HUES6 (cell line): ENCODE data around the gene ARHGAP20.
"Not testable (repeated sequence)": the region's sequence is repeated elsewhere in the genome, so short reads cannot be mapped to it uniquely, and the experiment has no call there.

ENCODE experiments used
- H3K27ac ChIP-seq: 2 replicates; pipeline ENCODE4 v1.7.0; 2013; ENCODE audit warnings: low read depth, mild to moderate bottlenecking, low read length, inconsistent platforms
- H3K27me3 ChIP-seq: 2 replicates; pipeline ENCODE4 v1.6.1; 2013; ENCODE audit warnings: low read length; ENCODE audit not compliant: control insufficient read depth, insufficient read depth
- H3K36me3 ChIP-seq: 2 replicates; pipeline ENCODE4 v1.6.1; 2013; ENCODE audit warnings: low read length; ENCODE audit not compliant: control insufficient read depth, insufficient read depth
- H3K4me1 ChIP-seq: 2 replicates; pipeline ENCODE4 v1.6.1; 2013; ENCODE audit warnings: low read length; ENCODE audit not compliant: control insufficient read depth, insufficient read depth
- H3K4me3 ChIP-seq: 2 replicates; pipeline ENCODE4 v1.5.1; 2013; ENCODE audit warnings: low read depth, low read length
- H3K9ac ChIP-seq: one replicate; pipeline ENCODE4 v1.6.1; 2013; ENCODE audit warnings: mild to moderate bottlenecking, low read length
- H3K9me3 ChIP-seq: 2 replicates; pipeline ENCODE4 v1.6.1; 2013; ENCODE audit warnings: low read depth, low read length; ENCODE audit not compliant: control insufficient read depth, insufficient read depth

The ARHGAP20 gene

DNA sequence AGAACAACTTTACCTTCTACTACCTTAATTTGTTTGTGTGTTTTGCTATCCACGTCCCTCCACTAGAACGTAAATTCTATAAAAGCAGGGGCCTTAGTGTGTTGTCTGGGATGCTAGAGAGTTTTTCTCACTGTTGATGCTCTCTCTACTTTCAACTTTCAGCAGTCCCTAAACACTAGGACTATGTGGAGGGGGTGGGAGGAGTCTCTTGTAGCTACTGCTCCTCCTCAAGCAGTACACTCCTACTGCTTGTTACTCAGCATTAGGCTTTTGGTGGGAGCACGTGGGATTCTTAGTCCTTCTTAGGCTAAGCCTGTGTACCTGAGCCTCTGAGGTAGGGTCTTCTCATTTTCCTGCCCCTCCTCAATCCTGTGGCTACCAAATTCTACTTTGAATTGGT is 56.3 kb downstream of the ARHGAP20 start:
- Histone ChIP-seq H3K4me3 (no peak overlapping the region), H3K9me3 (peaks cover 3% of the 10 kb centered on the region; the same call in 1 of the 2 replicates), H3K27ac (no peak overlapping the region)

DNA sequence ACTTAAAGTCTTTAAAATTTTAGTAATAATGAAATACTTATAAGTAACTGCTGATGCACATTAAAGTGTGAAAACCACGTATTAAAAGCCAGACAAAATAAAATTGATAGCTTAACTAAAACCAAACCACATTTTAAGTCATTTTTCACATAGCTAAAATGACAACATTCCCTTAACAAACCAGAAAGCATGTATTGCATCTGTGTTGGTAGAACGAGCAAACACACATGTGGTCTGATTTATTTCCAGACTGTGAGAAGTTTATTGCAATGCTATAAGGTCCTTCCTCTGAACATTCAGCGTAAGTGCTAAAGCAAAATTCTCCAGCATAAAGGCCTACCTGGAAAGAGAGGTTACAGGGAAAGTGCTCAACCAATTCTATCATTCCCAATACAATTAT is 57.8 kb downstream of the ARHGAP20 start:
- Histone ChIP-seq H3K36me3 (no peaks in the 10 kb centered on the region), H3K27me3 (no peaks in the 10 kb centered on the region), H3K27ac (no peak overlapping the region), H3K4me3 (no peak overlapping the region), H3K9me3 (peaks cover 3% of the 10 kb centered on the region; the same call in 1 of the 2 replicates), H3K4me1 (no peaks in the 10 kb centered on the region), H3K9ac (no peak overlapping the region)

More for the DNA sequence above, 56.3 kb downstream of the ARHGAP20 start:
- H3K4me1 ChIP-seq: no peaks in the 10 kb centered on the region
- no peaks in the 10 kb centered on the region for H3K27me3 ChIP-seq
- no peak overlapping the region for H3K9ac ChIP-seq
- H3K36me3 ChIP-seq: no peaks in the 10 kb centered on the region

DNA sequence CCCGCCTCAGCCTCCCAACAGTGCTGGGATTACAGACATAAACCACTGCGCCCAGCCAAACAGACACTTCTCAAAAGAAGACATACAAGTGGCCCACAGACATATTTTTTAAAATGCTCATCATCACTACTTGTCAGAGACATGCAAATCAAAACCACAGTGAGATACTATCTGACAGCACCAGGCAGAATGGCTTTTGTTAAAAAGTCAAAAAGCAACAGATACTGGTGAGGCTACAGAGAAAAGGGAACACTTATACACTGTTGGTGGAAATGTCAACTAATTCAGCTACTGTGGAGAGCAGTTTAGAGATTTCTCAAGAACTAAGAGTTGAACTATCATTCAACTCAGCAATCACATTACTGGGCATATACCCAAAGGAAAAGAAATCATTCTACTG is 67.0 kb downstream of the ARHGAP20 start:
- Histone ChIP-seq H3K36me3 (no peaks in the 10 kb centered on the region), H3K9me3 (no peaks in the 10 kb centered on the region), H3K9ac (no peak overlapping the region), H3K4me3 (no peak overlapping the region), H3K27me3 (no peaks in the 10 kb centered on the region), H3K4me1 (no peaks in the 10 kb centered on the region), H3K27ac (no peak overlapping the region)

DNA sequence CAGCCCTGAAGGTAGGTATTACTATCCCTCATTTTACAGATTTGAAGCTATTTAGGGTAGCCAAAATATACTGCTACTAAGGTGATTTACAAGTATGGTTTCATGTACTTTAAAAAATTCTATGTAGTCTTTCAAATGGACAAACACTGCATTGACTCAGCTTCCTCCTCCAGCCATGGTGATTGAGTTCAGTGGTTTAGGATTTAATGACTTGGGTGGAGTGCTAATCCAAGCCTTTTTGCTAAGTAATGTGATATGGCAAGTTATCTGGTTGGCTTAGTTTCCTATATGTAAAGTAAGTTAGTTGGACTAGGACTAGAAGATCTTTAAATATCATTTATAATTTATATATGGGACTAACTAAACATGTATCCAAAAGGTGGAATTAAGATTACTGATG is 77.9 kb downstream of the ARHGAP20 start:
- H3K27me3 ChIP-seq: no peaks in the 10 kb centered on the region

DNA sequence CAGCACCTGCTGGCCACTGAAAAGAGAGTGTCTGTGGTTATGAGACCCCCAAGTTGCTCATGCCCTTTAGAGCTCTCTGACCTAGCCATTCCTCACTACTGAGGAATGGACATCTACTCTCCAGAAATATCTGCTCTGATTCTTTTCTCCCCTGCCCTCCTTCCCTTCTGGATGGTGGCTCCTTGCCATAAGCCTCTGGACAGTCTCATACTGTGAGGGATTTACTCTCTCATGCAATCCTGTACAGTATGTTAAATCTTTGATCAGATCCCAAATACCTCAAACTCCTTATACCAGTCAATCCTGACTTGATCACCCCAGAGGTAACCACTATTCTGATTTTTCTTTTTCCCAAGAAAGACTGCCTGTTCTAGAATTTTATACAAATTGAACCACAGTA is 80.7 kb downstream of the ARHGAP20 start:
- Histone ChIP-seq H3K36me3 (no peaks in the 10 kb centered on the region), H3K4me3 (no peak overlapping the region), H3K9me3 (no peaks in the 10 kb centered on the region), H3K4me1 (no peaks in the 10 kb centered on the region), H3K27ac (no peak overlapping the region), H3K27me3 (no peaks in the 10 kb centered on the region), H3K9ac (no peak overlapping the region)

More for the DNA sequence above, 77.9 kb downstream of the ARHGAP20 start:
- Histone ChIP-seq H3K4me3 (no peak overlapping the region), H3K9ac (no peak overlapping the region), H3K36me3 (no peaks in the 10 kb centered on the region), H3K4me1 (no peaks in the 10 kb centered on the region), H3K27ac (no peak overlapping the region), H3K9me3 (no peaks in the 10 kb centered on the region)

DNA sequence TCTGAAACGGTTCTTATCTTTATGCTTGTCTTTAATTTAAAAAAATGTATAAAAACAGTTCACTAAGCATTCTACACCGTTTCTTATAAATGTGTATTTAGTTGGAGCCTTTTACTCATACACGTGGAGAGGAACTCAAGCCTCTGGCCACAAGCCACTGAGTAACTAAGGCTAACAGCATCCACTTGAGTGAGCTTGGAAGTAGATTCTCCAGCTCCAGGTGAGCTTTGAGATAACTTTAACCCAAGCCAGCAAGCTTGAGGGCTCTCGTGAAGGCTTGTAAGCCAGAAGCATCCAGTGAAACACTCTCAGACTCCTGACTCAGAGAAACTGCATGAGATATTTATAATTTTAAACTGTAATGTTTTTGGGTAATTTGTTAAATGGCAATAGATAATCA is 82.6 kb downstream of the ARHGAP20 start:
- H3K4me3 ChIP-seq: no peak overlapping the region
- no peaks in the 10 kb centered on the region for H3K36me3 ChIP-seq
- no peak overlapping the region for H3K27ac ChIP-seq
- H3K27me3 ChIP-seq: no peaks in the 10 kb centered on the region
- H3K9me3 ChIP-seq: no peaks in the 10 kb centered on the region
- no peaks in the 10 kb centered on the region for H3K4me1 ChIP-seq
- H3K9ac ChIP-seq: no peak overlapping the region

DNA sequence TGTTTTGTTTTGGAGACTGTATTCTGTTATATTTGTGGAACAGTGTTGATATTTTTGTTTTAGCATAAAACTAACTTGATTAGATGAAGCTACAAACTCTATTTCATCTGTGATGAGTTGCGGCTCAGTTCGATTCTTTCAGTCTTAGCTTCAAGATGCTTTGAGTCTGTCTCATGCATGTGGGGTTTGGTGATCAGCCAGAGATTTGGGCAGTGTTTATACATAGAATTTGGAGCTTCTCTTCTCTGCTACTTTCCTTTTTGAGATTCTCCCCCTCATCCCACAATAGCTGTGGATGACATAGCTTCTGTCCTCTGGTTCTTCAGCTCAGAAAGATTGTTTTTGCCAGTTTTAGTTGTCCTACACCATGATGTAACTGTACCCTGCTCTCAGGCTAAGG is 90.4 kb downstream of the ARHGAP20 start:
- Histone ChIP-seq H3K4me3 (no peak overlapping the region), H3K9ac (no peak overlapping the region), H3K27ac (no peak overlapping the region), H3K4me1 (no peaks in the 10 kb centered on the region), H3K36me3 (no peaks in the 10 kb centered on the region), H3K9me3 (no peaks in the 10 kb centered on the region), H3K27me3 (no peaks in the 10 kb centered on the region)

DNA sequence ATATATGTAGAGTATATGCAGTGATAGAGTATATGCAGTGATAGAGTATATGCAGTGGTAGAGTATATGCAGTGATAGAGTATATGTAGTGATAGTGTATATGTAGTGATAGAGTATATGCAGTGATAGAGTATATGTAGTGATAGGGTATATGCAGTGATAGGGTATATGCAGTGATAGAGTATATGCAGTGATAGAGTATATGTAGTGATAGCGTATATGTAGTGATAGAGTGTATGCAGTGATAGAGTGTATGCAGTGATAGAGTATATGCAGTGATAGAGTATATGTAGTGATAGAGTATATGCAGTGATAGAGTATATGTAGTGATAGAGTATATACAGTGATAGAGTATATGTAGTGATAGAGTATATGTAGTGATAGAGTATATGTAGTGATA is 92.9 kb downstream of the ARHGAP20 start:
- H3K36me3 ChIP-seq, H3K9ac ChIP-seq, H3K27ac ChIP-seq, H3K9me3 ChIP-seq, H3K4me3 ChIP-seq, H3K27me3 ChIP-seq, H3K4me1 ChIP-seq: not testable (repeated sequence)

DNA sequence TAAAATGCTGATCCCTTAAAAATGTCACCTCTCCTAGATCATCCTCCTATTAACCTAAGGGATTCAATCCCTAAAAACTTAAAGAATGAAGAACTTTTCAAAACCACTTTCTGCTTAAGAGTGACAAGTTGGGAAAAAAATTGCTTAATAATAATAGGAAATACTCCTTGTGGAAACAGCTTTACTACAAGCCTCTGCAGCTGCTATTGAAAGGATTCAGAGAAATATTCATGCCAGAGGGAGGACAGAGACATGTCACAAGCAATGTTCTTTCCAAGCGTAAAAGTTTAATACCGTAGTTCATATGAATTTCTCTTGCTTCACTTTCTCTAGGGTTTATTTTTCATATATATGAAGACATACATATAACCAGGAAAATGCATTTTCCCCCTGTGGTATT is 98.2 kb downstream of the ARHGAP20 start:
- no peak overlapping the region for H3K4me3 ChIP-seq
- no peaks in the 10 kb centered on the region for H3K4me1 ChIP-seq
- no peaks in the 10 kb centered on the region for H3K36me3 ChIP-seq
- H3K9ac ChIP-seq: no peak overlapping the region
- H3K27me3 ChIP-seq: no peaks in the 10 kb centered on the region
- no peaks in the 10 kb centered on the region for H3K9me3 ChIP-seq
- H3K27ac ChIP-seq: no peak overlapping the region

DNA sequence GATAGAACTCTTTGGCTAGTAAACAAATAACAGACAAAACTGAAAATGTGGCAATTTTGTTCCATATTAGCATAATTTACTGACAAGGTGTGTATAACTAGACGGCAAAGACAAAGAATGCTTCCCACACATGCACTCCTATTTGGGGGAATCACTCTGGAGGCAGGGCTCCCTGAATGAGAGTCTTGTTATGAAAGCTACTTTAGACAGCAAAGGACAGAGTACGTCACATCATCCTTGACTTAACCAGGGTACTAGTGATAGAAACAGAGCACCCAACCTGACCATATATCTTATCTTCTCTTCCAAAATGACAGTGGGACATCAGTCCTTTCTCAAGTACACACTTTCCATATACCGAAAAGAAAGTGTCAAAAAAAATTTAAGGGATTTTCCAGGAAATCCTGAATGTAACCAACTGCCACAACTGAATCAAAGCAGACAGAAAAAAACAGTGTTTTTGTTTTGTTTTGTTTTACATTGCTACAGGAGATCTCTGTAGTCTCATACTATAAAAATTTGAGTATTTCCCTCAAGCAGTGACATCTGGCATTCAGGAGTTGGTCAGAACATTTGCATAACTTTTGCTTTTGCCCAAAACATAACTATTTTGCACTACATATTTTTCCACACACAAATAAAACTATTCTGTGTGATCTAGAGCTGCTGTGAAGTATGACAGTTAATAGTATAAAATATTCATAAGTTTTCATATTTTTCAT is 98.9 kb downstream of the ARHGAP20 start:
- H3K4me3 ChIP-seq: no peak overlapping the region
- H3K27me3 ChIP-seq: no peaks in the 10 kb centered on the region
- no peaks in the 10 kb centered on the region for H3K9me3 ChIP-seq
- H3K36me3 ChIP-seq: no peaks in the 10 kb centered on the region
- no peak overlapping the region for H3K9ac ChIP-seq
- no peaks in the 10 kb centered on the region for H3K4me1 ChIP-seq
- H3K27ac ChIP-seq: no peak overlapping the region

DNA sequence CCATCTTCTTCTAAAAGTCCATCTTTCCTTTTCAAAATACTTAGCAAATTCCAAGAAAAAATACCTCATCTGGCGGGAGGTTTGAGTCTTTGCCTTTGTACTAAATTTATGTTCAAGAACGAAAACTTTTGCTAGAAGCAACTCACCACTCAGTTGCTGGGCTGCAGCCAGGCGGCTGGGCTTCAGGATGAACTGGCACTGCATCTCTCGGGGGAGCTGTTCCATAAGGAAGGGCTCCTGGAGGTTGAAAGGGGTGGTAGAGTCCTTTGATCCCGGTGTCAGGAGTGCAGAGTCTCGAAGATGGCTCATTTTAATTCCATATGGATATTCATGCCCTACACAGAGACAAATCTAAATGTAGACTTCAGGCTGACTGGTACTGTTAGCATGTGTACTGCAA is 105.8 kb downstream of the ARHGAP20 start:
- Histone ChIP-seq H3K36me3 (no peaks in the 10 kb centered on the region), H3K9me3 (no peaks in the 10 kb centered on the region), H3K27me3 (no peaks in the 10 kb centered on the region)

More for the DNA sequence above, 105.8 kb downstream of the ARHGAP20 start:
- no peak overlapping the region for H3K9ac ChIP-seq
- no peaks in the 10 kb centered on the region for H3K4me1 ChIP-seq
- H3K4me3 ChIP-seq: no peak overlapping the region
- H3K27ac ChIP-seq: no peak overlapping the region
